ENCODE measurements around the gene ACBD6.

The ACBD6 gene

DNA sequence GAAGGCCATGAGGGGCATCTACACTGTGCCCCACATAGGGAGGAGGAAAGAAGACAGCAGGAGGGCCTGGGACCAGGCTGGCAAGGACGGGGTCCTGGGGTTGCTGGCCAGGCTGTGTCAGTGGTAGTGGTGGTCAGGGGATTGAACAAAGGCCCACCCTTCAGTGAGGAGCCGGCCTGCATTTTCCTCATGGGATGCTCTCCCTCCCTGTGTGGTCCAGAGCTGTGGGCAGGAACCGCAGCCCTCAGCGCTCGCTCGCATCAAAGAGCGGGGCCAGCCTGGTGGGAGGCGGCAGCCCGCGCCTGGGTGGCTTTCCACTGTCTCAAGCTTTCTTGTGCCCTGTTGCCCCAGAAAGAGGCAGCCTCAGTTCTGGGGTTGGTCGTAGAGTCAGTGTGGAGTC is 247.5 kb downstream of the ACBD6 start:
- in situ Hi-C loops (cut with HindIII; ENCODE audit: low pct_unique_long_range_greater_than_20kb, low sequenced_read_pairs): no loop called here
- no peak for TF ChIP-seq JUND (IDR thresholded peaks at IDR 0.05; ENCODE audit: low read depth)
- no peak for DNase-seq (ENCODE audit: low read depth in 1 of 2, low spot score in 1 of 2)

DNA sequence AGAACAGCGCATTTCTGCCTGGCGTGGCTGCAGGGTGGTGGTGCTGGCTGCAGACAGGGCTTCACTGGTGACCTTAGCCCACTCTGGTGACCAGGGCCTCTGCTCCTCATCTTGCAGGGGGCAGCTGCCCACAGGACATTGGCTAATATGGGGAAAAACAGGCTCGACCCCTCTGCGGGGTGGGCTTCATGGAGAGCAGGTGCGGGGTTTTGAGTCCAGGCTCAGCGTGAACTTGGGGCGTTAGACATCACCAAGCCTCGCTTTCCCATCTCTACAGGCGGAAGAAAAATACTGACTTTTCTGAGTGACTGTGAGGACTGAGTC is 247.9 kb downstream of the ACBD6 start:
- DNase-seq (ENCODE audit: low read depth in 1 of 2, low spot score in 1 of 2): no peak
- in situ Hi-C loops (cut with HindIII; ENCODE audit: low pct_unique_long_range_greater_than_20kb, low sequenced_read_pairs): no loop called here
- TF ChIP-seq JUND (IDR thresholded peaks at IDR 0.05; ENCODE audit: low read depth): no peak

DNA sequence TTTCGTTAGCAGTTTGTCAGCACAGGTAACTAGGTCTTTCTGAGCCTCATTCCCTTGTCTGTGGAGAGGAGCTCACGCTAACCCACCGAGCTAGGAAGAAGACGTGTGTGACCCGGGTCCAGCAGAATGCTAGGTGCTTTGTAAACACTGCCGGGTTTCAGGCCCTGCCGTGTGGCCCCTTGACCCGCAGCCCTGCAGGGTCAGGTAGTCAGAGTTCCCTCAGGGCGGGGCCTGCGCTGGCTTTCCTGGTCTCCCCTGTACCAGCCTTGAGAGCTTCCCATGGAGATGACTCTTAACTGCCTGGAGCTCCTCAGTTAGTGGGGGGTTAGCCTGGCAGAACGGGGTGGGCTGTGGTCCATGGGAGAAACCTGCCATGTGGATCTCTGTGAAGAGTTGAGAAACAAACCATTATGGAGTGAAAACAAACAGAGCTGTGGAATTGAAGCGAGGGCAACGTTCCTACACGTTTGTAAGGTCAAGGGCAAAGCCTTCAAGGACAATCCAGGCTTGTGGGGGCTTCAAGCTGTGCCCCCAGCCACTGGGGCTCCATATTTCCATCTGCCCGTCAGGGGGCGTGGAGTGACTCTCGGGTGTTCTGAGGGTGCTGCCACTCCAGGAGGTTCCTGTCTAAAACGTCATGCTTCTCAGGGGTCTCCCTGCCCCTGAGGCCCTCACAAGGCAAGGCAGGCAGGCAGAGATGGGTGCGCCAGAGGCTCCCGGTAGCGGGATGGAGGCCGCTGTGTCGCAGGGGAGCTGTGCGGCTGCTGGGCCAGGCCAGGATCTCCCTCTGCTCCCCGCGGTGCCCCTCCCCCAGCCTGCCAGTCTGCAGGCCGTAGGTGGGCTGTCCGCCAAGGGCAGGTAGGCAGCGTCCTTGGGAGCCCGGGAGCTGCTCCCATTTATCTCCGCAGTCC is 248.5 kb downstream of the ACBD6 start:
- in situ Hi-C loops (cut with HindIII; ENCODE audit: low pct_unique_long_range_greater_than_20kb, low sequenced_read_pairs): no loop called here
- DNase-seq (ENCODE audit: low read depth in 1 of 2, low spot score in 1 of 2): no peak
- no peak for TF ChIP-seq JUND (IDR thresholded peaks at IDR 0.05; ENCODE audit: low read depth)

- DNase-seq (ENCODE audit: low read depth in 1 of 2, low spot score in 1 of 2): peak; percentile 64 to 76
- no peak for TF ChIP-seq JUND (IDR thresholded peaks at IDR 0.05; ENCODE audit: low read depth)
- in situ Hi-C loops (cut with HindIII; ENCODE audit: low pct_unique_long_range_greater_than_20kb, low sequenced_read_pairs): no loop called here
These were observed 249.5 kb downstream of the ACBD6 start for GRCh38 chr1:180252638-180253536.

- TF ChIP-seq JUND (IDR thresholded peaks at IDR 0.05; ENCODE audit: low read depth): no peak
- no peak for DNase-seq (ENCODE audit: low read depth in 1 of 2, low spot score in 1 of 2)
- in situ Hi-C loops (cut with HindIII; ENCODE audit: low pct_unique_long_range_greater_than_20kb, low sequenced_read_pairs): no loop called here
These were observed 250.7 kb downstream of the ACBD6 start for GRCh38 chr1:180251526-180252305.

DNA sequence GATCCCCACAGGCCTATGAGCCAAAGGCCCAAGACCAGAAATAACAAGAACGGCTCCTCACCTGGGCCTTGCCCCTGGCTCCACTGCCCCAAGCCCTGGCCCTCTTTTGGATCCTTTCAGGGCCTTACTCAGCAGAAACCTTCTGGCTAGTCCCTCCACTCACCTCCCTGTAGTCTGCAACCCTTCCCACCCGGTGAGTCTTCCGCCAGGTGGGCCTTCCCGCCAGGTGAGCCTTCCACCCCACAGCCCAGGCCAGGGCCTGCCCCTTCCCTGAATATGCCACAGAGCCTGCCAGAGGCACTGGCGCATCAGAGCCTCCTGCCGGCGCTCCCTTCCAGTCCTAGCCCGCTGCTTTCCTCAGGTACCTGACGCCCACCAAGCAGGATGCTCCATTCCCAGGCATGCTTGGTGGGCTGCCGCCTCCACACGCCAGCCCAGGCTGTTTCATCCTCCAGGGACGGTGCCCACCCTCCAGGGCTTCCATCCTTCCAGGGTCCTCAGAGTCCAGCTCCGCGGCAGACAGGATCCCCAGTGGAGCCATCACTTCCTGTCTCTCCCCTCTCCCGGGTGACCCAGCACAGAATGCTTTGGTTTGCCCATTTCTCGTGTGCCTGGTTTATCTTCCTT is 251.4 kb downstream of the ACBD6 start:
- no peak for DNase-seq (ENCODE audit: low read depth in 1 of 2, low spot score in 1 of 2)
- in situ Hi-C loops (cut with HindIII; ENCODE audit: low pct_unique_long_range_greater_than_20kb, low sequenced_read_pairs): no loop called here
- TF ChIP-seq JUND (IDR thresholded peaks at IDR 0.05; ENCODE audit: low read depth): no peak

- TF ChIP-seq JUND (IDR thresholded peaks at IDR 0.05; ENCODE audit: low read depth): no peak
- in situ Hi-C loops (cut with HindIII; ENCODE audit: low pct_unique_long_range_greater_than_20kb, low sequenced_read_pairs): no loop called here
- DNase-seq (ENCODE audit: low read depth in 1 of 2, low spot score in 1 of 2): no peak
These were observed 251.9 kb downstream of the ACBD6 start for GRCh38 chr1:180250499-180250770.

DNA sequence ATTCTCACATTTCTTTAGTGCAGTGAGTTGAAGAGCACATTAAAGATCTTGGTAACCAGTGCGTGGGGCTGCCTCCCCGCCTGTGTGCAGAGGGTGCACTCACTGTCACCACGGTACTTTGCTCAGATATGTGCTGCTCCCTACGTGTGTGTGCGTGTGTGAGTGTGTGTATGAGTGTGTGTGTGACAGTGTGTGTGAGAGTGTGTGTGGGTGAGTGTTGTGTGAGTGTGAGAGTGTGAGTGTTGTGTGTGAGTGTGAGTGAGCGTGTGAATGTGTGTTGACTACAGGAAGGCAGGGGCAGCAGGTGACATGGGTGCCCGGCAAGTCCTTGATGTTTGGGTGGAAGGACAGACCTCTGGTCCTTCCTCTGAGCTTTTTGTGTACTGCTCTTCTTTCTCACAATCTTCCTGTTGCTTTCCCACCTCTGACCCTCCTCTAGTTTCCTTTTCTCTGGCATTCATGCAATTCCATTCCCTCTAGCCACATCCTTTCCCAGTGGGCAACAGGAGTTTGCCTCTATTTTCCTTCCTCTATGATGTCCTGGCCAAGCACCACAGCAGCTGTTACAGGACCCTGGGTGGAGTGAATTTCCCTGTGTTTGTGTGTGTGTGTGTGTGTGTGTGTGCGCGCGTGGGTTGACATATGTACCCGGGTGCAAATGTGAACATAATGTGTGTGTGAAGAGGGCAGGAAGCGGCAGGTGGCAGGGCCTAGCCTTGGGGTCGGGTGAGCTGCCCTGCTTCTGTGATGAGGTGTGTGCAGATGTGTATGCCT is 252.5 kb downstream of the ACBD6 start:
- in situ Hi-C loops (cut with HindIII; ENCODE audit: low pct_unique_long_range_greater_than_20kb, low sequenced_read_pairs): no loop called here
- TF ChIP-seq JUND (IDR thresholded peaks at IDR 0.05; ENCODE audit: low read depth): no peak
- no peak for DNase-seq (ENCODE audit: low read depth in 1 of 2, low spot score in 1 of 2)

DNA sequence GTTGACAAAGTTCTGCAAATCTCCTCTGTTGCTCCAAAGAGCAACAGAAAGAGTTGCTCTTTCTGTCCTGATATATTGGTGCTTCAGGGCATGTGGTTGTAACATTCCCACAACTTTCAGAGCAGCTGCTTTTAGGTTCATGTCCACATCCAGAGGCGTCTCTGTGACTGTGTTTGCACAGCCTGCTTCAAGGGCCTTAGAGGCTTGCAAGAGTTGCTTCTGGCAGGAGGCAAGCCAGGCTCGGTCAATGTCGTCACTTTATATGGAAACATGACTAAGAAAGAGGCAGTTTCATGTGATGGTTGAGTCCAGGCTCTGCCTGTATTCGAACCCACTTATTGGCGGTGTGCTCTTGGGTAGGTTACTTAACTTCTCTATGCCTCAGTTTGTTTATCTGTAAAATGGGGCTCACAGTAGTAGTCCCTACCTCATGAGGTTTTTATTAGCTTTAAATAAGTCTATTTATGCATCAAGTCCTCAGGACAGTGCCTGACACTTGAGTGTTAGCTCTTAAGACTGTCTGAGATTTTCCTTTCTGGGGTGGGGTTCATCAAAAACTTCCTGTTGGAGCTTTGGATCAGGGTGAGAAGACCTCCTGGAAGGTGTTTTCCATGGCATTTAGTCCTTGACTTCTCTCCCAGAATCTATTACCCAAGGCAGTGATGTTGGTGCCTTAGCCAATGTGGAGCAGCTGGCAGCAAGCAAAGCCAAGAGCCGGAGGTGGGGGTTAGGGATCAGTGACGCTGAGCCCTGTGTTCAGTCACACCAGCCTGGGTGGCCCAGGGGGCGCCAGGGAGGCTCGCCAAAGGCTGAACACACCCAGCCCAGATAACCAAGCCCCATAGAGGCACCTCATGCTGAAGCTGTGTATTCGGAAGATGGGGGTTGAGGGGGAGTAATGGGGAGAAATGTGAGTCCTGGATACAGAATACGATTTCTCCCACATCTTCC is 253.4 kb downstream of the ACBD6 start:
- in situ Hi-C loops (cut with HindIII; ENCODE audit: low pct_unique_long_range_greater_than_20kb, low sequenced_read_pairs): no loop called here
- no peak for DNase-seq (ENCODE audit: low read depth in 1 of 2, low spot score in 1 of 2)
- TF ChIP-seq JUND (IDR thresholded peaks at IDR 0.05; ENCODE audit: low read depth): no peak

DNA sequence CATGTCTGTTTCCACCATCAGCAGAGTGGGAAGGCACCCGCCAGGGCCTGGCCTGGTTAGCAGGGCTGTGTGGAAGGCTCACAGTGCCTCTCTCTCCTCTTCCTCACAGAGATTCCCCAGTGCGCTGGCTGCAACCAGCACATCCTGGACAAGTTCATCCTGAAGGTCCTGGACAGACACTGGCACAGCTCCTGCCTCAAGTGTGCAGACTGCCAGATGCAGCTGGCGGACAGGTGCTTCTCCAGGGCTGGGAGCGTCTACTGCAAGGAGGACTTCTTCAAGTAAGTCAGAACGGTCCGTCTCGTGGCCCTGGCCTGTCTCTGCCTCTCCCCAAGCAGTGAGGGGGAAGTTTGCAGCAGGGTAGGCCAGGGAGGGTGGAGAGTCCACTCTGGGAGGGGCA is 254.2 kb downstream of the ACBD6 start:
- no peak for DNase-seq (ENCODE audit: low read depth in 1 of 2, low spot score in 1 of 2)
- in situ Hi-C loops (cut with HindIII; ENCODE audit: low pct_unique_long_range_greater_than_20kb, low sequenced_read_pairs): no loop called here
- TF ChIP-seq JUND (IDR thresholded peaks at IDR 0.05; ENCODE audit: low read depth): no peak

DNA sequence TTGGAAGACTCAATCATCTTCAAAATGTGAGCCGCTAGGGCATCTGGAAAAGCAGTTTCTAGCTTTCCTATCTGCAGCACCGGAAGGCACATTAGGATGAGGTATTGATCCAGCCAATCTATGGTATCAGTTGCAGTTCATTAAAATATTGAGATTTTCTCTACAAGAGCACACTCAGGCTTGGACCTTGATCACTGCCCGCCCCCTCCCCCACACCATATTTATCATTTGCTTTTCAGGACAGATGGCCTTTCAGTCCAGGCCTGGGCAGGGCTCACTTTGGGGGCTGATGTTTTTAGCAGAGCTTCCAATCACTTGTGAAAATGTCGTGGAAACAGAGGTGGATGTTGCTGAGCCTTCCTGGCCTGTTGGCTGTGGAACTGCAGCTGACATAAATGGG is 254.8 kb downstream of the ACBD6 start:
- in situ Hi-C loops (cut with HindIII; ENCODE audit: low pct_unique_long_range_greater_than_20kb, low sequenced_read_pairs): no loop called here
- TF ChIP-seq JUND (IDR thresholded peaks at IDR 0.05; ENCODE audit: low read depth): no peak
- DNase-seq (ENCODE audit: low read depth in 1 of 2, low spot score in 1 of 2): no peak

Measured in T47D (cell line).